SKM-1 treated with dmso at 0.1 percent for 144 hours (cell line): ENCODE data around the gene ABL1.

Experiments
- DNase-seq: peaks from one replicate; lab custom pipeline; 2025; ENCODE audit not compliant: unreplicated experiment; lab: John Stamatoyannopoulos, UW

Gene ABL1

DNA sequence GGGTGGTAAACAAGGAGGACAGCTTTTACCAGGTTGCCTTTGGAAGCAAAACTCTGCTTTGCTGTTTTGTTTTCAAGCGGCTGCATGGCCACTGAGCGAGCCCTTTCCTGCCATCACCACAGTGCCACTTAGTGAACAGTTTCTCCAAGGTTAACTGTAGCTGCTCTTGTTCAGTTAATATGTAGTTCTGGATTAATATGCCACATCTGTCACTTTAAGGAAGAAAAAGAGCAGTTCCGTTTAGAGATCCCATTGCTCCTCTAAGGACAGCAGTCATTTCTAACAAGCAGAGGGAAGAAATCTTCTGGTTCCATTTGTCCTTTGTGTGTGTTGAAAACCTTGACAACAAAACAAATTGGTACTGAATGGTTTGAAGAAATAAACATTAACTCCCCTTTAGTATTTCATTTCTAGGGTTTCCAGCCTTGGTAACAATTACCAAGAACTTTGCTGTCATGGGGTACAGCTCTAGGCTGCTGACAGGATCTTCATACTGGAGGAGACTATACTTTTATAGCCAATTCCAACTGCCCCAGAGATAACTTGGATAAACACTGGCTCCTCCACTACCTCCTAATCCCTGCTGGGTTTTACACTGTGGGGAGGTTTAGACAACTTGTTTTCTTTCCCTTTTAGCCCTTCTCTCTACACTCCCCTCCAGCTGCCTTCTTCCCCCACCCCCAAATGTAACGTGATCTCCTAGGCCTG is 10.3 kb upstream of the ABL1 start:
- no peak for DNase-seq

DNA sequence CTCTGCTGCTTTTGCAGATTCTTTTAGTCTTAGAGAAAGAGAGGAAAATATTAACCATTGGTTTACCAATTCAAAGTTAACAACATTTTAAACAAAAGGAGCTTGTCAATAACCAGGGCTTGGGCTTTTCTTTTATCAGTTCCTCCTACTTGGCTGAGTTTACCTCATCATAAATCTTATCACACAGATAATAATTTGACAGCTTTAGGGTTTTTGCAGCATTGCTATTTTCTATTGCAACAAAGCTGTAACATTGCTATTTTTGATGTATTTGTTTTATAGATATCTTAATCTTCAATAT is 9.8 kb upstream of the ABL1 start:
- DNase-seq: no peak

DNA sequence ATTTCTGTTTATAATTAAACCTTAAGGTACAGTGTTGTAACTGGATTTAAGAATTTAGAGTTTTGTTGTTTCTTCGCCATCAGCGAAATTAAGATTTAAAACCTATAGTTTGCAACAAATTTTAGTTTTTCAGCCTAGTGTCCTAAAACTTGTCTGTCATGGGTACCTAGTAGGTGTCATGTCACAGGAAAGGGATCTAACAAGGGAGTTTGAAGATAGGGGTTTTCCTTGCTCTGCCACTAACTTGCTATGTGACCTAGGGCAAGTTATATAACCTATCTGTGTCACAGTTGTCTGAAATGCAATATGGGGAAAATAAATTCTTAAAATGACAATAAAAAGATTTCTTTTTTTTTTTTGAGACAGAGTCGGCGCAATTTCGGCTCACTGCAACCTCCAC is 9.2 kb upstream of the ABL1 start:
- DNase-seq: no peak

DNA sequence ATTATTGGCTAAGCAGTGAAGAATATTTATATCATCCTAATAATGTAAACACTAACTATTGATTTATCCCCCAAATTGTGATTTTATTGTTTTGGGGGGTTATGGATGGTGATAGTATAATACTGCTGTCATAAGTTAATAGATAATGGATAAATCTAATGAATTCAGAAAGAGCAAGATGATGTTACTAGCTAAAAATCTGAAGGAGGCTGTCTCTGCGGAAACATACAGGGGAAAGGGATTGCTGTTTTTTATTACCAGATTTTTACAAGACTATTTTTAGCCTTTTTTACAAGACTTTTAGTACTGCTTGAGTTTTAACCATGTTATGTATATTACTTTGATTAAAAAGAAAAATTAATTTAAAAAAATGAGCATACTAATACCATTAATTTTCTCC is 5.3 kb upstream of the ABL1 start:
- no peak for DNase-seq

DNA sequence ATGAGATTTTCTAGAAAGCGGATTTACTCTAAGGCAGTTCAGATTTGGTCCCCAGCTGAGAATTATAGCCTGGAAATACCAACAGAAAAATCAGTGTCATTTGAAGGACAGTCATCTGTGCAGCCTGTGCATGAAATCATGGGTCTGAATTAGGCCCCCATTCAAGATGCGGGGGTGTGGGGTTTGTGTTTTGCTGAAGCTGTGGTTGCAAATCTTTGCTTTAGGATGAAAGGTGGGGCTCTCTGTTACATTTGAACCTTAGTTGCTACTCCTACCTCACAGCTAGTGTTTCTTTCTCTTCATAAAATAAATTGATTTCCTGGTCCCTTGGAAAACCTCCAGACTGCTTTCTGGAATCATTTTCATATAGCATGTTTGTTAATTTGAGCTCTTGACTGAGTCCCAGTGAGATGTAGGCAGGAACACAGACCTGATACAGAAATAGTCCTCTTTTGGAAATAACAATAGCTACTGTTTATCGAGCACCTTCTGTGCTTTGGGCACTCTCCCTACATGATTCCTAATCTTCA is 4.8 kb upstream of the ABL1 start:
- no peak for DNase-seq

DNA sequence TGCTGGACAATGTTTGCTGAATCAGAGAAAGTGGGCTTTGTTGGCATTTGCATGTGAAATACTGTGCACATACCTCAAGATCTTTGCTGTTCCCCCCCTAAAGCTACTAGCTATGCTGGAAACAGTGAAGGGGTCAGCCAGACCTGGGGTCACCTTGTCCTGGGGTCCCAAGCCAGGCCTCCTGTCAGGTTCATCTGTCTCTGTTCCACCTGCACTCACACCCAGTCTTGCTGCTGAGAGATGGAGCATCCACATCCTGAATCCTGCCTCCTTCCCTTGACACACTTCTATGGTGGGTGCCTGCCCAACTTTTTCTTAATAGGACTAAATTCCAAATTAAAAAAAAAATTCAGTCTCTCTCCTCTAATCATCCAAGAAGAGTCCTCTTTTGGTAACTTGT is 4.0 kb upstream of the ABL1 start:
- no peak for DNase-seq

DNA sequence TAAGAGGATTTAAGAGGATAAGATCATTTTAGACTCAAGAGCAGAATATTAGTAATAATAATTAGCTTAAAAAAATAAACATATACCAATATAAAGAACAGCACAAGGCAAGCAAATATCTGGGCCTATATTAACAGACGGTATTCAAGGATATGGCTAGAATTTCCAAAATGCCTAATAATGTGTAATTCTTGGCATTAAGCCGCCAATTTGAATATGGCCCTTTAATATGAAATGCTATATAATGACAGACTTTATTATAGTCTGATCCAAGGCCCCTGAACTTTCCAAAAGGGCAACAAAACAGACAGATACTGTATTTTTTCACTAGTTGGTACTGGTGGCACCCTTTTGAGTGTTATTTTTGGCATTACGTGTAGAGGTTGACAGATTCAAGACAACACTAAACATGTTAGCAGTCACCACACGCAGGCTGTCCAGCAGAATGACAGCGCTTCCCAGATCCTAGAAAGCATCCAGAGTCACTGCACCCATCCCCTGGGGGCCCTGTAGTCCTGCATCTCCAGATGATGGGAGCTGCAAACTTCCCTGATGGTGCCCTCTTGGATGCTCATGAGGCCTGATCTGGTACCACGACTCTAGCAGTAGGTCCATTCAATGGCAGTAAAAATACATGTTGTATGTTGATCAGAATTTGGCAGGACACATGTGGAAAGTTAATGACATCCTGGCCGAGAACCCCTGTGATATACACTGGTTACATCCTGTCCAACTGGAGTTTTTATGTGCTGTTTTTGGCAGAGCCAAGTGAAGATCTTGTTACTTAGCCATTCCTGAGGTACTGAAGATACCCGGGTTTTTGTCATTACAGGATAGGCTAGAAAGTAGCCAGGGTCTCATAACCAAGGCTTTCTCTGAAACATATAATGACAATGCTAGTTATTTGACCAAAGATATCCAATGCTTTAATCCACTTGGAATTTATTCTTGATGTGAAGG is 1.7 kb upstream of the ABL1 start:
- DNase-seq: no peak

DNA sequence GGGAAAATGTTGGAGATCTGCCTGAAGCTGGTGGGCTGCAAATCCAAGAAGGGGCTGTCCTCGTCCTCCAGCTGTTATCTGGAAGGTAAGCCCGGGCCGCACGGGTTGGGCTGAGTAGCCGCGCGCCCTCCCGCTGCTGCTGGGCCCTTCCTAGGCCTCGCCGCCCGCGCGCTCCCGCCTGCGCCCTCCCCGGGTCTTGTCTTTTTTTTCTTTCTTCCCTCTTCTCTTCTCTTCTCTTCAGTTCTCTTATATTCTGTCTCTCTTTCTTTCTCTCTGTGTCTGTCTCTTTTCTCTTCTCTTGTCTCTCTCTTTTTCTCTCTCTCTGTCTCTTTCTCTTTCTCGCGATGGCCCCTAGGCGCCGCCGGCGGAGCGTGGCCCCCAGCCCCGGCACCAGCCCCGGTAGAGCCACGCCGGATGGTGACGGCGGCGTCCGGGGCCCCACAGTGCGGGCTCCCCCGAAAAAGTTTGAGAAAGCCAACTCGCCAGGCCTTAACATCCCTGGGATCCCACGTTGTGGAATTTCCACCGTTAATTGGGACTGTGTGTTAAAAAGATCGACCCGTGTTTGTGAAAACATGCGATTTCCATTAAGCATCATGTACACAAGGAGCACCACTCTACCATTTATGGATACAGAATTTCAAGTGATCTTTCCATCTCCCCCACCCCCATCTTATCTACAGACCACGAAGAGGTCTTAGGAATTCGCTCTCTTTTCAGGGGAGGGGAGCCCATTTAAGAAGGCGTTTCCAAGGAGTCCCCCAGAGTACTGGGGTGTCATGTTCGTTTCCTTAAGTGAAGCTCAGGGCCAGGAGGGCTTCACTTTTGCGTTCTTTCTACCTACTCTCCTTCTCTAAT is 616 bp downstream of the ABL1 start:
- no peak for DNase-seq

DNA sequence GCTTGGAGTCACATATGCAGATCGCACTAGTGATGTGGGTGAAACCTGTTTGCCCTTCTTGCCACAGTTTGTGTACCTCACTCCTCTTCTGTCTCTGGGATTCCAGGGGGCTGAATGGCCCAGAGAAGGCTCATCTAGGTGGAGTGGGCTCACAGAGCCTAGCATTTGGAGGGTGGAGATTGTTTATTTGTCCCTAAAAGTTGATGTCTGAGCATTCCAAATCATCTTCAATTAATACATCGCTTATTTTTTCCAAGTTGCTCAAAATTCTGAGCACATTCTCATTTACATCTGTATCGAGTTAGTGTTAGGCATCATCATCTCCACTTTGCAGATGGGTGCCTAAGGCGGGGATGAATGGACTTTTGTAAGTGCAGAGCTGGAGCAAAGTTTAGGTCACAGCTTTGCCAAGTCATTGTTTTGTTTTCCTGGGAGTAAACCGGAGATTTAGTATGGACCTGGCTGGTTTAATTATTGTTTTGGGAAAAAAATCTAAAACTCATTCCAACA is 2.0 kb downstream of the ABL1 start:
- DNase-seq: no peak

DNA sequence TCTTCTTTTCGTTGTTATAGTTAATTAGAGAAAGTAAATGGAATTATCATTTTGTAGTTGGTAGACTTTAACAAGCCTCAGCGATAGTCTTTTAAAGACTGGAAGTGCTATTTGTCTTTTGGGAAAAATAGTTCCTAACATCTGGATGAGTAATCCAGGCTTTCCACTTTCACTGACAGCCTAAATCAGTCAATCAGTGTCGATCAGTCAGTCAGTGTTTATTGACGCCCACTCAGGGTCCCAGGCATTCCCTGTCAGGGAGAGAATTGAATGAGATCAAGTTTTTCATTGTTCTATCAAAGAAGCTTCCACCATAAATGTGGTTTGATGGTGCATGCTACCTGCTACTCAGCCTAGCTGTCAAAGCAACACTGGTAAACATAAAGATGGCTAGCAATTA is 2.6 kb downstream of the ABL1 start:
- no peak for DNase-seq

DNA sequence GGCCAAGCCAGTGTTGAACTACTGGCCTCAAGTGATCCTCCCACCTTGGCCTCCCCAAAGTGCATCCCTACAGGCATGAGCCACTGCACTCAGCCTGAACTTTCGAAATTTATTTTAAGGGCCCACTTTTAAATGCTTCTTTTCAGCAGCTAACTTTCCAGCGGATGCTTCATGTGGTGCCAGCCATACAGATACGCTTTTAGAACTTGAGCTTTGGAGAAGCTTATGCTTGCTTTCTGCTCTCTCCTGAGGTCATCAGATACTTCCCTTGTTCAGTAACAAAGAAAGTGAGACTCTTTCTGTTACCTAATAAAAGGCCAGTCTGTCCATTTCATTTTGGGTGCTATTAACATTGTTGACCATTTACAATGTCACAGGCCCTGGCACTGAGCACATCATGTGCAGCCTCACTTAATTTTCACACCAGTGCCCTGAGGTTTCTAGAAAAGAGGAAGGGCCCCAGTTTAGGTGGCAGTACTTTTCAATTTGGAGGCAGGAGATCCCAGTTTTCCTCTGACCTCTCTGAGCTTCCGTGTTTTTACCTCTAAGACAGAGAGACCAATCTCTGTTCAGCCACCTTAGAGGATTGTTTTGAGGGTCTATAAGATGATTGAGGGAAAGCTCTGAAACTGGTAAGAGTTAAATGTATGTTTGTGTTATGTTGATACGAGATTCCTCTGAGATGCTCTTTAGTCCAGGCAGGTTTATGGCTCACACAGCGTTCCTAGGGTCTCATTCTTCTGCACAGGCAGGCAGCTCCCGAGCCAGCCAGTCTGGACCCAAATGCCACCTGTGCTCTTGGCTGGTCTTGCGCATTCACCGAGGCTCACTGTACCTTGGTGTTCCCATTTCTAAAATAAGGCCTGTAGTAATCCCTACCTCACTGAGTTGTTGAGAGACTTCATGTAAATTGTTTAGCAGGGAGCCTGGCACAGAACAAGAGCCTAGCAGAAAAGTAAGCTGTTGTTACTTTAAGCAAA is 4.4 kb downstream of the ABL1 start:
- no peak for DNase-seq

DNA sequence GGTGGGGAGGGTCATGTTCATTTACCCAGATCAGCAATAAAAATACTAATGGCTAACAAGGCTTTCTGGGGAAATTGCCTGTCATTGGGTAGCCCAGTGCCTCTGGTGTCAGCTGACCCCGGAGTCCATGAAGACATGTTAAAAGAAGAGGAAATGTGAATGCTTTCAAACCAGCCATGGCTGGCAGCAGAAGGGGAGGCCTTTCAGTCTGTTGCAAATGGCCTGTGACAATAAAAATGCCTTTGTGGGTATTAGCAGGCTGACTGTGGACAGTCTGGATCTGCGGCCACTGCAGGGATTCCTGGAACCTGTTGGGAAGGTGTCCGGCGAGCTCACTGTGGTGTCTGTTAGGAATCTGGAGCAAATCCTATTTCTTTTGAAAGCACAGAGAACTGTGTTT is 7.5 kb downstream of the ABL1 start:
- DNase-seq: no peak

DNA sequence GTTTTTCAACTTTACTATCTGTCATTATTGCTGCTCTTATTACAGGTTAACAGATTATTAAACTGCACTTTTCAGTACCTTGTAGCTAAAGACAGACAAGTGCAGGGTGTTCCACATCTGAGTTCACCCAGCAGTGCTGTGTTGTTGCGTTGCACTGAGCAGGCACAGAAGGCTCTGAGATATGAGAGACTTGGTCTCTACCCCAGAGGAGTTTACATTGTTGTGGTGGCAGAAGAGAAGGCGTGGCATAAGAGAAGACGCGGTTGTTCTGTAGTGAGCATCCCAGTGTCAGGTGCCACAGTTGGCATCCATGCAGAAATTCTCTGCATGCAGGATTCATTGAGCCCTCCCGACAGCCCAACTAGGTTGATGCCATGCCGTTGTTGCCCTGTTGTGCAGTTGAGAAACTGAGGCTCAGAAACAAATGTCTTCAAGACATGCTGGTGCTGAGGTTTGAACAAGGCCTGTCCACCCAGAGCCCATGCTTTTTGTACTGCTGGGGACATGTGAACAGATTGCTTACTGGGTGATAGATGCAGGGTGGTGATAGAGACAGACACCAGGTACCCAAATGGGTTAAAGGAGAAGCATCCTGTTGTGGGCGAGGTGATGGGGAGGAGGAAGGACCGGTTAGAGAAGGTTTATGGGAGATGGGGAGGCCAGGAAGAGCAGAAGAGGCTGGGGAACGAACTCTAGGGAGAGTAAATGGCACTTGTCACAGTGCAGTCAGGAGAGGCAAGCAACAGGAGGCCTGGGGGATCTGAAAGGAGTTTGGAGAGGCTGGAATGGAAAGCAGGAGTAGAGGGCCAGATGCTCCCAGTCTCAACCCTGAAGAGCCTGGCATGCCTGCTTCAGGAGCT is 8.2 kb downstream of the ABL1 start:
- DNase-seq: no peak

DNA sequence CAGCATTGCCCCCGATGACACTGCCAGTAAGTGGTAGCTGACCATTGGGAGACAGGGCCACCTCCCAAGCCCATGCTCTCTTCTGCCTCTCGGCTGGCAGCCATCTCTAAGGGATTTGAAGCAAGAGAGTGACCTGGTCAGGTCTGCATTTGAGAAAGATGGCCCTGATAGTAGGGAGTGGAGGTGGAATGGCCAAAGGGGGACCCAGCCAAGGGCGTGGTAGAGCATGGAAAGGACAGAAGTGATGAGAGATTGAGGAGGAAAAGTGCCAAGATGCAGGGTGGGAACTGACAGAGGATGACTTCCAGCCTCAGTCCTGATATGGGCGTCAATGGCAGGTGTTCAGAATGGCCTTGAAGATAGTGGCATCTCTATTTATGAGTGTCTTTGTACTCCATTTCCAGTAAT is 9.0 kb downstream of the ABL1 start:
- DNase-seq: no peak

DNA sequence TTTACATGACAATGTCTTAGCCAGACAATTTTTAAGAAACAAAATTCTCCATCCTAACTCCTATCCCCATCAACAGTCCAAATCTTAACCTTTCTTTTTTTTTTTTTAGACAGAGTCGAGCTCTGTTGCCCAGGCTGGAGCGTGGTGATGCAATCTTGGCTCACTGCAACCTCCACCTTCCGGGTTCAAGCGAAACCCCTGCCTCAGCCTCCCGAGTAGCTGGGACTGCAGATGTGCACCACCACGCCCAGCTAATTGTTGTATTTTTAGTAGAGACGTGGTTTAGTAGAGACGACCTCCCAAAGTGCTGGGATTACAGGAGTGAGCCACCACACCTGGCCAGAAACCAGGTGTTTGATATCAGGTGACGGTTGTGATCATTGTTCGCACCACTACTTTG is 10.2 kb downstream of the ABL1 start:
- DNase-seq: no peak

DNA sequence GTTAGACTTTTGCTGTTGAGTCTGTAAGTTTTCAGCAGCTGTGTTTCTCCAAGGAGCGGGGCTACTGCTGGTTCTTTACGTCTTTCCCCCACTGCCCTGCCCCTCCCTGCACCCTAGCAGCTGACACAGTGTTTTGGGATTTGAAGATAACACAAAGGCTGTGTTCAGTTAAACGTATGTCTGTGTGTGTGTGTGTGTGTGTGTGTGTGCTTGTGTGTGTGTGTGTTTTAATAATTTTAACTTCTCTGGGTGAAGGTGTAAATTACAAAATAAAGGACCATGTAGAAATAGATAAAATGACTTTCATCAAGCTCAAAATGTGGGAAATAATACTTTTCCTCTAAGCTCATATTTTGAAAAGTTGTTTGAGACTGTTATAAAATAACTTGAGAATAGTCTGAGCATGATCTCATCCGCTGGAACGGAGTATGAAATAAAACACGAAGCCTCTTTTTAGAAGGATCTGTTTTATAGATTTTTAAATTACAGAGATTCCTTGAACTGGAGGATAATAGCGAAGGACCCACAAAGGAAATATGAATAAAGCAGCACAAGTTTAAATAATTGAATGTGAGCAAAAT is 10.9 kb downstream of the ABL1 start:
- no peak for DNase-seq

DNA sequence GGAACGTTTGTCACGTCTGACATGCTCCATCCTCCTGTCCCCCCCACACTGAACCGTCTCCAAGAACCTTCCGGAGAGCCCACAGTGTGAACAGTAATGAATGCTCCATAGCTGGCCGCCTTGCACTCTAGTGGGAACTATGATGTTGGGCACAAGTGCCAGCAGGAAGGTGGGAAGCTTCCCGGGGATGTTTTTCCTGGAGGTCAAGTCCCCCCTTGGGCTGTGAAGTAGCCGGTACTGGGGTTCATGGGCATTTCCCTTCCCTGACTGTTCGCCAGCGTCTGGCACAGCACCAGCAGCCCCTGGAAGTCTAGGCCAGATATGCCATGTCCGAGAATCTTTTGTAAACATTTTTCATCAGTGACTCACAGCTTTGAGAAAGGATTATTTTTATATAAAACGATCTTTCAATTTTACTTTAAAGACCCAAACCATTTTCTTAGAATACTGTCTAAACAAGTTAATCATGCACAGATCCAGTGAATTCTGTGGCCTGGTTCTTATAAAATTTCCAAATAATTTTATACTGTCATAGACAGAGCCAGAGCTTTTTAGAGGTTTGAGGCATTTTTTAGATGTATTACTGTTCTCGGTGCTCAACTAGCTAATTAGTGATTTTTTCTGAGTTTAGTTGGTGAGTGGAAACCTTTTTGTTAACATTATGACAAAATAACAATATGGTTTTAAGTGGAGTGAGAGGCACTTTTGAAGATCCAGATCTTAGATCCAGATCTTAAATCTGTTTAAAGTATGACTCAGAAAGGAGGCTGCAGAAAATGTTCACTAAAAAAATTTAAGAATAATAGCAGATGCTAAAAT is 11.6 kb downstream of the ABL1 start:
- no peak for DNase-seq
